ENCODE data around the gene VRK1.

VRK1 gene

GRCh38 chr14:96888593-96888992 lies 91.4 kb downstream of the VRK1 start:
- no peak for DNase-seq

- DNase-seq: no peak
These were observed 91.9 kb downstream of the VRK1 start for GRCh38 chr14:96889091-96889490.

- no peak for DNase-seq
These were observed 96.9 kb downstream of the VRK1 start for GRCh38 chr14:96893966-96894622.

GRCh38 chr14:96894966-96895365 lies 97.8 kb downstream of the VRK1 start:
- no peak for DNase-seq

GRCh38 chr14:96895658-96896271 lies 98.6 kb downstream of the VRK1 start:
- DNase-seq: no peak

GRCh38 chr14:96897184-96897583 lies 100.0 kb downstream of the VRK1 start:
- no peak for DNase-seq

- DNase-seq: no peak
These were observed 104.0 kb downstream of the VRK1 start for GRCh38 chr14:96901227-96901626.

- DNase-seq: no peak
These were observed 104.8 kb downstream of the VRK1 start for GRCh38 chr14:96902004-96902403.

- DNase-seq: no peak
These were observed 106.4 kb downstream of the VRK1 start for GRCh38 chr14:96903444-96904023.

GRCh38 chr14:96904201-96904600 lies 107.0 kb downstream of the VRK1 start:
- DNase-seq: no peak

- no peak for DNase-seq
These were observed 107.9 kb downstream of the VRK1 start for GRCh38 chr14:96905065-96905464.

- DNase-seq: peak; percentile 91
These were observed 108.6 kb downstream of the VRK1 start for GRCh38 chr14:96905825-96906224.

GRCh38 chr14:96906434-96906833 lies 109.3 kb downstream of the VRK1 start:
- DNase-seq: no peak

GRCh38 chr14:96909841-96910364 lies 112.7 kb downstream of the VRK1 start:
- no peak for DNase-seq

- no peak for DNase-seq
These were observed 114.4 kb downstream of the VRK1 start for GRCh38 chr14:96911499-96912149.

GRCh38 chr14:96914571-96915128 lies 117.5 kb downstream of the VRK1 start:
- no peak for DNase-seq

GRCh38 chr14:96915478-96915877 lies 118.3 kb downstream of the VRK1 start:
- no peak for DNase-seq

GRCh38 chr14:96916751-96917150 lies 119.6 kb downstream of the VRK1 start:
- no peak for DNase-seq

GRCh38 chr14:96917442-96917963 lies 120.3 kb downstream of the VRK1 start:
- DNase-seq: no peak

GRCh38 chr14:96920023-96920422 lies 122.8 kb downstream of the VRK1 start:
- no peak for DNase-seq

- DNase-seq: no peak
These were observed 123.6 kb downstream of the VRK1 start for GRCh38 chr14:96920820-96921219.

GRCh38 chr14:96922986-96923385 lies 125.8 kb downstream of the VRK1 start:
- DNase-seq: no peak

GRCh38 chr14:96925422-96925821 lies 128.2 kb downstream of the VRK1 start:
- DNase-seq: no peak

All from NCI-H1436 (cell line).